ENCODE measurements around the gene SMURF1.
"Not testable (repeated sequence)": the region's sequence is repeated elsewhere in the genome, so short reads cannot be mapped to it uniquely, and the experiment has no call there.

The SMURF1 gene

DNA sequence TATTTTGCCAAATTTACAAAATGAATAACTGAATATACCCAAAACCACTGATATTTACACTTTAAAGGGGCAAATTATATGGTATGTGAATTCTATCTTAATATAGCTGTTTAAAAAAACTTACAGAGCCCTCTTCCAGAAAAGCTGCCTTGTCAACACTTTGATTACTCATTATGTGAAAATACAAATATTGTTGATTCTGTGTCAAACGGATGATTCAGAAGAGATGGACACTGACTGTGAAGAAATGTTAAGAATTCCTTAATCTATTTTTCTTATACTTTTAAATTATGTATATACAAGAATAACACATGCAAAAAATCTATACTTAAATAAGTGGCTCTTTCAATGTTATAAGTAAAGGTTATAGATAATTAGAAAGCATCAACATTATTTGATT lies 41.5 kb downstream of the SMURF1 start:
- no peak for DNase-seq (ENCODE audit: insufficient read length)
- no peak for TF ChIP-seq POLR2AphosphoS5 (IDR thresholded peaks at IDR 0.05; ENCODE audit: low read depth, low read length)
- no peak for TF ChIP-seq TAF1 (IDR thresholded peaks at IDR 0.05; ENCODE audit: borderline replicate concordance, low read depth, low read length)
- no peak for TF ChIP-seq POLR2A (IDR thresholded peaks at IDR 0.05; ENCODE audit: low read depth, low read length)
- no peak for FAIRE-seq

DNA sequence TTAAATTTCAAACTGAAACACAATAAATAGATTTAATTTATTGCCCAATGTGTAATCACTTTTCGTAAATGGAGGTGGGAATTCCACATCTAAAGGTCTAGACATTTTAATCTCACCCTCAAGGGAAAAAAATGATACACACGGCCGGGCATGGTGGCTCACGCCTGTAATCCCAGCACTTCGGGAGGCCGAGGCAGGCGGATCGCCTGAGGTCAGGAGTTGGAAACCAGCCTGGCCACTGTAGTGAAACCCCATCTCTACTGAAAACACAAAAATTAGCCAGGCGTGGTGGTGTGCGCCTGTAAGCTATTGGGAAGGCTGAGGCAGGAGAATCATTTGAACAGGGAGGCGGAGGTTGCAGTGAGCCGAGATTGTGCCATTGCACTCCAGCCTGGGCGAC lies 42.4 kb downstream of the SMURF1 start:
- FAIRE-seq; DNase-seq (ENCODE audit: insufficient read length): not testable (repeated sequence)

DNA sequence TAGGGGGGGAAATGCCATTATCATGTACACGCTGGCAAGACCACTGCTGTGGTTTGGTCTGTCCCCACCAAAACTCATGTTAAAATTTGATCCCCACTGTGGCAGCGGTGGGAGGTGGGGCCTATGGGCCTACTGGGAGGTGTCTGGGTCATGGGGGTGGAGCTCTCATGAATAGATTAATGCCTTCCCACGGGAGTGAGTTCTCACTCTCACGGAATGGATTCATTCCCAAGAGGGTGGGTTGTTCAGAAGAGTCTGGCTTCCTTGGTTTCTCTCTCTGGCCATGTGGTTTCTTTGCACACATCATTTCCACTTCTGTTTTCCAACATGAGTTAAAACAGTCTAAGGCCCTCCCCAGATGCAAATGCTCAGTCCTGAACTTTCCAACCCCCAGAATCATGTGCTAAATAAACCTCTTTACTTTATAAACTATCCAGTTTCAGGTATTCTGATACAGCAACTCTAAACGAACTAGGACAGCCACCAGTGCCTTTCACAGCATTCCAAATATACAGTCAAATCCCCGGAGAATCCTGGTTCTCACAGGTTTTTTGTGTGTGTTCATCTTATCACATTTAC lies 44.3 kb downstream of the SMURF1 start:
- no peak for DNase-seq (ENCODE audit: insufficient read length)
- FAIRE-seq = no peak
- TF ChIP-seq POLR2A (IDR thresholded peaks at IDR 0.05; ENCODE audit: low read depth, low read length) = no peak

DNA sequence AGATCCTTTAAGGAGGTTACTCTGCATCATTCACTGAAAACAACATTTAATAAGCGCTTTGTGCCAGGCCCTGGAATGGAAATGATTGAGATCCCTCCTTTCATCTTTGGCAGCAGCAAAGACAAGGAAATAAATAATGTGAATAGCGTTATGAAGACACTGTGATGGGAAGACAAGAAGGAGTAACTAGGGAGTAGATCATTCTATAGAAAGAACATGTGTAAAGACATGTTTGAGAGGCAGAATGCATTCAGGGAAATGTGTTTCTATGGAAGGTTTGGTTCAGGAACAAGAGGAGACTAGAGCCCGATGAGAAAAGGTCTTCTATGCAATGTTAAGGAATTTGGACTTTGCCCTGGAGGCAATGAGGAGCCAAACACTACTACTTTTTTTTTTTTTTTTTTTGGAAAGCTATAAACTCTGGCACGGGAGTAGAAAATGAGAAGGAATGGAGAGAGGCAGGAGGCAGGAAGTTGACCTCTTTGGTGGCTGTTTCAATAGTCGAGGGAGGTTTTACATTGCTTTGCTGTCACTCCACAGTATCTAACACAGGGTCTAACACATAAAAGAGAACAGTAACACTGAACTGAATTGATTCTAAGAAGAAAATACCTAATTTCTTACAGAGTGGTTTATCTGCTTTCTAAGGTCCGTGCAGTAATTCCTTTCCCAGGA lies 44.9 kb downstream of the SMURF1 start:
- TF ChIP-seq TAF1 (IDR thresholded peaks at IDR 0.05; ENCODE audit: borderline replicate concordance, low read depth, low read length) (no peak), POLR2A (IDR thresholded peaks at IDR 0.05; ENCODE audit: low read depth, low read length) (no peak), POLR2AphosphoS5 (IDR thresholded peaks at IDR 0.05; ENCODE audit: low read depth, low read length) (no peak)
- DNase-seq (ENCODE audit: insufficient read length) (no peak), FAIRE-seq (no peak)

DNA sequence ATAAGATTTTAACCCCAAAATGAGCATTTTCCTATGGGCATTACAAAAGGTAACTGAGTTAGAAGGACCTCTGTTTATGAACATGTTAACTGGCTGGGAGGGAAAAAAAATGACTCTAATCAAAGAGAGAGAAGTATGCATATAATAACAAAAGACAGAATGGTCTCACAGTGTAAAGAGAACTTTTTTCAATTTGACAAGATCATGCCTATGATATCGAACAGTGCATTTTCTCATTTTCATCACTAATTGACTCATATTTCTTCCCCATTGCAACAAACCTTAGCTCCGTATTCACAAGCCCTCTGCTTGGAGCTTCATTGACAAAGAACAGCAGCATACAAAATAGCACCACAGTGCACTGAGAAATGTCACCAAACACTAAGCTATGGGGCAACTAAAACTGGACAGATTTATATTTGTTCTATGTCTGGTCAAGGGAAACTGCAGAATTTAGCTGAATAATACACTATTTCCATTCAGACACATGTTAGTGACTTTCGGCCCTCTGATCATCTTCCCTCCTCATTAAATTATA lies 45.6 kb downstream of the SMURF1 start:
- no peak for TF ChIP-seq TAF1 (IDR thresholded peaks at IDR 0.05; ENCODE audit: borderline replicate concordance, low read depth, low read length)
- TF ChIP-seq POLR2AphosphoS5 (IDR thresholded peaks at IDR 0.05; ENCODE audit: low read depth, low read length) = no peak
- no peak for TF ChIP-seq POLR2A (IDR thresholded peaks at IDR 0.05; ENCODE audit: low read depth, low read length)
- FAIRE-seq = no peak
- DNase-seq (ENCODE audit: insufficient read length) = no peak

DNA sequence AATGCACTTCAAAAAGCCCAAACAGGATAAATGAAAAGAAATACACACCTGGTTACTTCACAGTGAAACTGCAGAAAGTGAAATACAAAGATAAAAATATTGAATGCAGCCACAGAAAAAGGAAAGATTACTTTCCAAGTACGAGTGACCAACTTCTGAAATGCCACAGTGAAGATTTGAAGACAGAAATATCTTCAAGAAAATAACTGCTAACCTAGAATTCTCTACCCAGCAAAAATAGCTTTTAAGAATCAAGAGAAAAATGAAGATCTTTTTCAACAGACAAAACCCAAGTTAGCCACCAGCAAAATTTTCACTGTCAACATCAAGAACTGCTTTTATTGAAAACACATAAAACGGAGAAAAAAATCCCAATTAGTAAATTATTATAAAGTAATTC lies 46.2 kb downstream of the SMURF1 start:
- TF ChIP-seq POLR2A (IDR thresholded peaks at IDR 0.05; ENCODE audit: low read depth, low read length) = no peak
- TF ChIP-seq TAF1 (IDR thresholded peaks at IDR 0.05; ENCODE audit: borderline replicate concordance, low read depth, low read length) = no peak
- no peak for DNase-seq (ENCODE audit: insufficient read length)
- FAIRE-seq = no peak

DNA sequence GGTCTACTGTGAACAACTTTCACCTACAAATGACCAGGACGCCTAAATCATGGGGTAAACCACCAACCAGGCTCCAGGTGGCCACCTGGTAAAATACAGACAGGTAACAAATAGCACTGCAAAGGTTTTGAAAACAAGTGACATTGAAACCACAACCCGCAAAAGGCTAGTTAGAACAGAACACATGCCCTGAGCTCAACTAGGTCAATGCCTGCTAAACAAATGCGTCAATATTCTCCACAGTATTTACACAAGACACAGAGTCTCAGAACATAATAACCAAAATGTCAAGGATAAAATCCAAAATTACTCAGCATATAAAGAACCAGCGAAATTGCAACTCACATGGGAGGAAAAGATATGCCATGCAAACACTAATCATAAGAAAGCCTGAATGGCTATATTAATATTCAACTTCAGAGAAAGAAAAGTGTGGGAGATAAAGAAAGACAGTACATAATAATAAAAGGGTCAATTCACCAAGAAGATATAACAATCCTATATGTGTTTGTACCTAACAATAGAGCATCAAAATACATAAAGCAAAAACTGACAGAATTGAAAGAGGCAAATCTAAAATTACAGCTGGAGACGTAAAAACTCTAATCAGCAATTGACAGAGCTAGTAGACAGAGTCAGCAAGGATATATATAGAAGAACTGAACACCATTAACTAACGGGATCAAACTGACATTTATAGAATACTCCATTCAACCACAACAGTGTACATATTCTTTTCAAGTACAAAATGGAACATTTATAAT lies 47.6 kb downstream of the SMURF1 start:
- DNase-seq (ENCODE audit: insufficient read length) (no peak), FAIRE-seq (no peak)
- TF ChIP-seq POLR2A (IDR thresholded peaks at IDR 0.05; ENCODE audit: low read depth, low read length) (no peak), POLR2AphosphoS5 (IDR thresholded peaks at IDR 0.05; ENCODE audit: low read depth, low read length) (no peak), TAF1 (IDR thresholded peaks at IDR 0.05; ENCODE audit: borderline replicate concordance, low read depth, low read length) (no peak)

DNA sequence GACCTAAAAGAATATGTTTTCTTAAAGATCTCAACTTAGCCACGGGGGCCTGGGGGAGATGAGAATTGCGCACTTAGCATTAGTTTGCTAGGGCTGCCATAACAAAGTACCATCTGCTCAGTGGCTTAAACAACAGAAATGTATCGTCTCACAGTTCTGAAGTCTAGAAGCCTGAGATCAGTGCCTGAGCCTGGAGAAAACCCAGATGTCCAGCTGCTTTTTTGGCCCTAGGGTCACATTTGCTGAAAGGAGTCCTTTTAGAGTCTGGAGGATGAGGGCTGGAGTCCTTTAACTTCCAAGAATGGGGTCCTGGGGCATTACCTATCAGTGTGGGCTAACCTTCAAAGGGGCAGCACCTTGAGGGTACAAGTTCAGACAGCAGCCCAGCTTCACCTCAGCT lies 48.2 kb downstream of the SMURF1 start:
- DNase-seq (ENCODE audit: insufficient read length) = no peak
- FAIRE-seq = no peak
- TF ChIP-seq TAF1 (IDR thresholded peaks at IDR 0.05; ENCODE audit: borderline replicate concordance, low read depth, low read length) (no peak), POLR2AphosphoS5 (IDR thresholded peaks at IDR 0.05; ENCODE audit: low read depth, low read length) (no peak), POLR2A (IDR thresholded peaks at IDR 0.05; ENCODE audit: low read depth, low read length) (no peak)

DNA sequence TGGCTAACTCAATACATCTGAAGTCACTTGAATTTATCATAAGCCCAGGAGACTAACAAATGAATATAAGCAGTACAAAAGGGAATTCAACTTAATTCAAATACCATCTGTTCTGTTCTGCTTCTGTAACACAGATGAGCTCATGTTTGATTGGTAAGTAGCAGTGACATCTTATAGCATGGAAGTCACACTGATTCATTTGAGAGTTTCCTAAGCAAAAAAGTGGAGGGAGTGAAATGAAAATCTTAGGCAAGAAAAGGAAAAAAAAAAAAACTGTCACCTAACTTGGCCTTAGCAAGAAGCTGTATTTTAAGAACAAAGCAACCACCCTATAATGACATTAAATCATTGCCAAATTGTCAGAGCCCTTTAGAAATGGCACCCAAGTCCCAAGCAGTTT lies 49.5 kb downstream of the SMURF1 start:
- DNase-seq (ENCODE audit: insufficient read length) = no peak
- no peak for TF ChIP-seq TAF1 (IDR thresholded peaks at IDR 0.05; ENCODE audit: borderline replicate concordance, low read depth, low read length)
- no peak for TF ChIP-seq POLR2A (IDR thresholded peaks at IDR 0.05; ENCODE audit: low read depth, low read length)
- no peak for TF ChIP-seq POLR2AphosphoS5 (IDR thresholded peaks at IDR 0.05; ENCODE audit: low read depth, low read length)
- FAIRE-seq = no peak

DNA sequence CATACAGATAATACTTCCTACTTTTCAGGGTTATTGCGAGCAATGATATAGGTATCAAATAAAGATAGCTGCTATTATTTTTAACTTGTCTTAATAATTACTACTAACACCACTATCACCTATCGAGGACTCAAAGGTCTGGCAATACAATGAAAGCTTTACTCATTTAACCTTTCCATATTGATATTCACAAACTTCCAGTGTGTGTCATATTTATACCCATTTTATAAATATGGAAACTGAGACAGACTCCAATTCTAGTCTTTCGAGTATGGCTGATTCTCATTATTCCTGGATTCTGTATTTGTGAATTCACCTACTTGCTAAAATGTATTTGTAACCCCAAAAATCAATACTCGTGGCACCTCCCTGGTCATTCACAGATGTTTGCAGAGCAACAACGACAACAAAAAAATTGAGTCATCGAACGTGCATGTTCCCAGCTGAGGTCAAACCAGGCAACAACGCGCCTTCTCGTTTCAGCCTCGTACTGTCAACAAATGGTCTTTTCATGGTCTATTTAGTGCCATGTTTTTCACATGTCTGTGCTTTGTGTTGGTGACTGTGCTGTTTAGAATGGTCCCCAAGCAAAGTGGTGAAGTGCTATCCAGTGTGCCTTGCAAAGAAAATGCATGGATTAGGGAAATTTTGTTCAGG lies 51.7 kb downstream of the SMURF1 start:
- no peak for DNase-seq (ENCODE audit: insufficient read length)
- FAIRE-seq = no peak
- TF ChIP-seq POLR2A (IDR thresholded peaks at IDR 0.05; ENCODE audit: low read depth, low read length) (no peak), TAF1 (IDR thresholded peaks at IDR 0.05; ENCODE audit: borderline replicate concordance, low read depth, low read length) (no peak), POLR2AphosphoS5 (IDR thresholded peaks at IDR 0.05; ENCODE audit: low read depth, low read length) (no peak)

DNA sequence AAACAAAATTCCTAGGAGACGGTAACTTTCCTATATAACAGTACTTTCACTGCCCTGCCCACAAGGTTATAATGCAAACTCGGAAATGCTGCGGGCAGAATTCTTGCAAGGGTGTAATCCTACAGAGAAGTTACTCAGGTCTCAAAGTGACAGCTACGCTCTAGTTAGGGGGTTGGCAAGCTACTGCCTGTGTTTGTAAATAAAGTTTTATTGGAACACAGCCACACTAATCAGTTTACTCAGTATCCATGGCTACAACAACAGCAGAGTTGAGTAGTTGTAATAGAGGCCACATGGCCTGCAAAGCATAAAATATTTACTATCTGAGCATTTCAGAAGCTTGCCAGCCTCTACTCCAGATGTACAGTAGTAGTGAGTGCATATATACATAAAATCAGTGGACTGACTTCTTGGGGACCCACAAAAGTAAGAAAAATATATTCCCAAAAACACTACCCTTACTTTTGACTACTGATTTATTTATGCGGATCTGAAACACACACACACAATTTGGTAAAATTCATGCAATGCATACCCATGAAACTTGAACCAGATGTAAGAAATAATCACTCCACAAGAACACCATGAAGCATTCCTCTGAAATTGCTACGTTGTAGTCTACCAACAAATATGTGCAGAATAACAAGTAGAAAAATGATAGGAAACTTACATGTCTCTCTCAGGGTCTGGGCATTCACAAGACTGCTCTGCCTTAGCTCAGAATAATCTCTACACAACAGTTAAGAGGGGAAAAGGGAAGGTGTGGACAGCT lies 53.0 kb downstream of the SMURF1 start:
- TF ChIP-seq POLR2AphosphoS5 (IDR thresholded peaks at IDR 0.05; ENCODE audit: low read depth, low read length) (no peak), POLR2A (IDR thresholded peaks at IDR 0.05; ENCODE audit: low read depth, low read length) (no peak), TAF1 (IDR thresholded peaks at IDR 0.05; ENCODE audit: borderline replicate concordance, low read depth, low read length) (no peak)
- DNase-seq (ENCODE audit: insufficient read length) (no peak), FAIRE-seq (no peak)
